ENCODE measurements around the gene TOP1. TPM values are rescaled to one million over a fixed set of nuclear protein-coding genes. Genes with fewer than 3 reads are reported as not detected.
A peak's percentile ranks its signal among the peaks of the same experiment; 100 is the strongest.
"Not testable (repeated sequence)": the region's sequence is repeated elsewhere in the genome, so short reads cannot be mapped to it uniquely, and the experiment has no call there.

TOP1 gene
- total and polyA plus RNA-seq, 3 experiments from 2014 or later, result 15.0 to 103 (median 98.5) TPM

DNA sequence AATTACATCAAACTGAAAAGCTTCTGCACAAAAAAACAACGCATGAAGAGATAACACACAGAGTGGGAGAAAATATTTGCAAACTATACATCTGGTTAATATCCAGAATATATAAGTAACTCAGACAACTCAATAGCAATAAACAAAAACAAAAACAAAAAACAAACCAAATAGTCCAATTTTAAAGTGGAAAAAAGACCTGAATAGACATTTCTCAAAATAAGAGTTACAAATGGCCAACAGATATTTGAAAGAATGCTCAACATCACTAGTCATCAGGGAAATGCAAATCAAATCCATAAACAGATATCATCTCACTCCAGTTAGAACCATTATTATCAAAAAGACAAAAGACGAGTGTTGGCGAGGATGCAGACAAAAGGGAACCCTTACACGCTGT, 28.8 kb upstream of the TOP1 start:
- CTCF ChIA-PET, result no interaction called here
- no peaks in the 10 kb centered on the region for H3K36me3 Mint-ChIP-seq
- no peaks in the 10 kb centered on the region for H3K36me3 ChIP-seq (ENCODE audit: insufficient read depth, low read length)
- H3K27ac ChIP-seq (ENCODE audit: low read depth, low read length), result no peak overlapping the region
- peaks cover 10 to 18% (median 11%) of the 10 kb centered on the region in 3 donors for H3K4me1 Mint-ChIP-seq
- no peak overlapping the region for H3K27ac Mint-ChIP-seq
- no peak overlapping the region for H3K4me3 ChIP-seq (ENCODE audit: low read length)
- H3K9me3 Mint-ChIP-seq, result no peaks in the 10 kb centered on the region
- no peaks in the 10 kb centered on the region for H3K9me3 ChIP-seq (ENCODE audit: low read length)
- no peak for DNase-seq
- POLR2A ChIA-PET, result no interaction called here
- peak overlapping the region in 2 of 7 donors; percentile 24 to 56 for H3K4me3 Mint-ChIP-seq
- peaks cover 13% of the 10 kb centered on the region for H3K4me1 ChIP-seq (ENCODE audit: insufficient read depth, low read length)
- H3K27me3 Mint-ChIP-seq, result no peaks in the 10 kb centered on the region
- H3K27me3 ChIP-seq (ENCODE audit: insufficient read depth, low read length, poor library complexity, severe bottlenecking), result no peaks in the 10 kb centered on the region

DNA sequence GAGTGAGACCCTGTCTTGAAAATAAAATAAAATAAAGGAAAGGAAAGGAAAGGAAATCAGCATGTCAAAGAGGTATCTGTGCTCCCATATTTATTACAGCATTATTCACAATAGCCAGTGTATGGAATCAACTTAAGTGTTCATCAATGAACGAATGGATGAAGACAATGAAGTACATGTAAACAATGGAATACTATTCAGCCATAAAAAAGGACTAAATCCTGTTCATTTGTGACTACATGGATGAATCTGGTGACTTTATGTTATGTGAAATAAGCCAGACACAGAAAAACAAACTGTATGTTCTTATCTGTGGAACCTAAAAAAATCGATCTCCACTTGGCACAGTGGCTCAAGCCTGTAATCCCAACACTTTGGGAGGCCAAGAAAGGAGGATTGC, 28.0 kb upstream of the TOP1 start:
- ChIA-PET CTCF (no interaction called here), POLR2A (no interaction called here)
- H3K4me3 ChIP-seq (ENCODE audit: low read length), result no peak overlapping the region
- no peaks in the 10 kb centered on the region for H3K9me3 Mint-ChIP-seq
- H3K36me3 ChIP-seq (ENCODE audit: insufficient read depth, low read length), result no peaks in the 10 kb centered on the region
- H3K27ac Mint-ChIP-seq, result no peak overlapping the region
- DNase-seq, result no peak
- H3K27ac ChIP-seq (ENCODE audit: low read depth, low read length), result no peak overlapping the region
- no peaks in the 10 kb centered on the region for H3K27me3 ChIP-seq (ENCODE audit: insufficient read depth, low read length, poor library complexity, severe bottlenecking)
- peaks cover 10 to 18% (median 11%) of the 10 kb centered on the region in 3 donors for H3K4me1 Mint-ChIP-seq
- no peaks in the 10 kb centered on the region for H3K9me3 ChIP-seq (ENCODE audit: low read length)
- H3K36me3 Mint-ChIP-seq, result no peaks in the 10 kb centered on the region
- H3K4me3 Mint-ChIP-seq, result no peak overlapping the region
- no peaks in the 10 kb centered on the region for H3K27me3 Mint-ChIP-seq
- H3K4me1 ChIP-seq (ENCODE audit: insufficient read depth, low read length), result peaks cover 13% of the 10 kb centered on the region

DNA sequence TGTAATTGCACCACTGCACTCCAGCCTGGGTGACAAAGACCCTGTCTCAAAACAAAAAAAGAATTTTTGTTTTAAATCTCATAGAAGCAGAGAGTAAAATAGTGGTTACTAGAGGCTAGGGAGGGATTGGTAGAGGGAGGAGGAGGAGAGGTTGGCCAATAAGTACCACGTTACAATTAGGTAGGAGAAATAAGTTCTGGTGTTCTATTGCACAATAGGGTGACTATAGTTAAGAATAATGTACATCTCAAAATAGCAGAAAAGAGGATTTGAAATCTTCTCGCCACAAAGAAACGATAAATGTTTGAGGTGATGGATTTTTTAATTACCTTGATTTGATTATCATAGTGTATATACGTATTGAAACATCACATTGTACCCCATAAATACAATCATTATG, 27.1 kb upstream of the TOP1 start:
- Mint-ChIP-seq H3K4me1 (peaks cover 10 to 18% (median 11%) of the 10 kb centered on the region in 3 donors), H3K9me3 (no peaks in the 10 kb centered on the region), H3K27ac (peak overlapping the region in 2 of 8 donors; percentile 11 to 21), H3K27me3 (no peaks in the 10 kb centered on the region), H3K36me3 (no peaks in the 10 kb centered on the region), H3K4me3 (no peak overlapping the region)
- ChIA-PET POLR2A (no interaction called here), CTCF (interaction anchor here (1.8 kb wide), 1 partner anchor 11 kb away, joined by 9 read pairs; no protein-coding TSS in a partner anchor)
- Histone ChIP-seq H3K9me3 (ENCODE audit: low read length) (no peaks in the 10 kb centered on the region), H3K27ac (ENCODE audit: low read depth, low read length) (no peak overlapping the region), H3K4me3 (ENCODE audit: low read length) (no peak overlapping the region), H3K4me1 (ENCODE audit: insufficient read depth, low read length) (peaks cover 13% of the 10 kb centered on the region), H3K27me3 (ENCODE audit: insufficient read depth, low read length, poor library complexity, severe bottlenecking) (no peaks in the 10 kb centered on the region), H3K36me3 (ENCODE audit: insufficient read depth, low read length) (no peaks in the 10 kb centered on the region)
- no peak for DNase-seq

DNA sequence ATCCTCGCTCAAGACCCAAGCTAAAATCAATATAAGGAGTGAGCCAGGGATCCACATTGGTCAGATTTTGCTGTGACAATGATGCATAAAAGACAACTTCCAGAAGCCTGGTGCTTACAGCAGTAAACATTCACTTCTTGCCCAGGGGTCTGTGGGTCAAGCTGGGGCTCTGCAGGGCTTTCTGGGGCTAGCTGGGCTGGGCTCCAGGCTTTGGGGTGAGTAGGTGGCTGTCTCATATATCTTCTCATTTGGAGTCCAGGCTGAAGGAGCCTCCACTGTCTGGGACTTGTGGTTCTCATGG, 25.8 kb upstream of the TOP1 start:
- no peaks in the 10 kb centered on the region for H3K36me3 ChIP-seq (ENCODE audit: insufficient read depth, low read length)
- no peaks in the 10 kb centered on the region for H3K27me3 ChIP-seq (ENCODE audit: insufficient read depth, low read length, poor library complexity, severe bottlenecking)
- ChIA-PET POLR2A (no interaction called here), CTCF (interaction anchor here (1.4 to 1.8 kb wide), 2 partner anchors 9 to 12 kb away, joined by 3 to 9 read pairs; no protein-coding TSS in a partner anchor)
- no peaks in the 10 kb centered on the region for H3K9me3 Mint-ChIP-seq
- H3K27ac ChIP-seq (ENCODE audit: low read depth, low read length), result peak overlapping the region; percentile 90
- H3K4me1 ChIP-seq (ENCODE audit: insufficient read depth, low read length), result peaks cover 18% of the 10 kb centered on the region
- no peak overlapping the region for H3K4me3 ChIP-seq (ENCODE audit: low read length)
- H3K9me3 ChIP-seq (ENCODE audit: low read length), result no peaks in the 10 kb centered on the region
- H3K36me3 Mint-ChIP-seq, result no peaks in the 10 kb centered on the region
- peaks cover 13 to 22% (median 15%) of the 10 kb centered on the region in 3 donors for H3K4me1 Mint-ChIP-seq
- H3K27ac Mint-ChIP-seq, result peak overlapping the region; percentile 95 to 99 (median 97)
- no peak for DNase-seq
- H3K27me3 Mint-ChIP-seq, result no peaks in the 10 kb centered on the region
- H3K4me3 Mint-ChIP-seq, result peak overlapping the region; percentile 79 to 86 (median 82)

DNA sequence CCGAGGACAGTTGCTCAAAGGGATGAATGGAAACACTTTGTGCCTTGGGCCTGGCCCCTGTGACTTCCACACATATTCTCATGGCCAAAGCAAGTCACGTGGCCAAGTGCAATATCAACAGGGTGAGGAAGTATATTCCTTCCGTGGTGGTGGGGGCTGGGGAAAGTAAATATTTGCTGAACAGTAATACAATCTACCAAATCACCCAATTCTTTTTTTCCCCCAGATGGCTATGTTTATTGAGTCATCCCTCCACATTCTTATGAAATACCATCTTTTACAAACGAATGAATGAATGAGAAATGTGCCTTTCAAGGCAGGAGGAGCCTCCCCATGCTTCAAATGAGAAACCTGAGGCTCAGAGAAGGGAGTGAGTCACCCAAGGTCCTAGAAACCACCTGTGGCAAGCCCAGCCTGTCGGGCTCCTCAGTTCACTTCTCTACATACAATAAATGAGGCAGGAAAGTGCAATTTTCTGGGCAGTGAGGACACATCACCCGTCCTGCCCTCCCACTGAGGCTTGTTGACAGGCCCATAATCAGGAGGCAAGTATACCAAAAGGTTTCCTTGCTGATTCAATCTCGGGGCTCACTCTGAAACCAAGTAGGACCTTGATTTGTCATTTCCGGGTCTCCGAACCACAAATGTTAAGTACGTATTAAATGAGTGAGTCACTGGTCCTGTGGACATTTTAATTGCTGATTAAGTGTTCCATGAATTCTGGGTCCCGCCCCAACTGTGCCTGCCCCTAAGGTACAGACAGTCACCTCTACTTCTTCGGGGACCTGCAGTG, 25.3 kb upstream of the TOP1 start:
- Mint-ChIP-seq H3K4me3 (peak overlapping the region; percentile 79 to 86 (median 82)), H3K36me3 (no peaks in the 10 kb centered on the region), H3K27ac (peak overlapping the region; percentile 95 to 99 (median 97)), H3K4me1 (peaks cover 18 to 27% (median 20%) of the 10 kb centered on the region in 3 donors), H3K9me3 (no peaks in the 10 kb centered on the region), H3K27me3 (no peaks in the 10 kb centered on the region)
- no peaks in the 10 kb centered on the region for H3K36me3 ChIP-seq (ENCODE audit: insufficient read depth, low read length)
- peak overlapping the region; percentile 46 for H3K4me3 ChIP-seq (ENCODE audit: low read length)
- H3K27me3 ChIP-seq (ENCODE audit: insufficient read depth, low read length, poor library complexity, severe bottlenecking), result no peaks in the 10 kb centered on the region
- peaks cover 23% of the 10 kb centered on the region for H3K4me1 ChIP-seq (ENCODE audit: insufficient read depth, low read length)
- DNase-seq, result peak; percentile 23 to 82 (median 57)
- H3K27ac ChIP-seq (ENCODE audit: low read depth, low read length), result peak overlapping the region; percentile 90
- ChIA-PET CTCF (interaction anchor here (1.4 to 1.8 kb wide), 2 partner anchors 10 to 13 kb away, joined by 3 to 9 read pairs; no protein-coding TSS in a partner anchor), POLR2A (no interaction called here)
- H3K9me3 ChIP-seq (ENCODE audit: low read length), result no peaks in the 10 kb centered on the region

DNA sequence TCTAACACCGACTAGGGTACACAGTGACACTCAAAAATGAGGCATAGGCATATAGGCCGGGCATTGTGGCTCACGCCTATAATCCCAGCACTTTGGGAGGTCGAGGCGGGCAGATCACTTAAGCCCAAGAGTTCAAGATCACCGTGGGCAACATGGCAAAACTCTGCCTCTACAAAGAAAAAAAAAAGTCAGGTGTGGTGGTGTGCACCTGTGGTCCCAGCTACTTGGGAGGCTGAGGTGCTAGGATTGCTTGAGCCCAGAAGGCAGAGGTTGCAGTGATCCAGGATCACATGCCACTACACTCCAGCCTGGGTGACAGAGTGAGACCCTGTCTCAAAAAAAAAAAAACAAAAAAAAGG, 24.7 kb upstream of the TOP1 start:
- H3K36me3 Mint-ChIP-seq; H3K27me3 Mint-ChIP-seq; H3K9me3 Mint-ChIP-seq; H3K9me3 ChIP-seq (ENCODE audit: low read length); CTCF ChIA-PET; H3K36me3 ChIP-seq (ENCODE audit: insufficient read depth, low read length); H3K27me3 ChIP-seq (ENCODE audit: insufficient read depth, low read length, poor library complexity, severe bottlenecking); DNase-seq: not testable (repeated sequence)
- Histone ChIP-seq H3K27ac (ENCODE audit: low read depth, low read length) (peak overlapping the region; percentile 90), H3K4me1 (ENCODE audit: insufficient read depth, low read length) (peaks cover 26% of the 10 kb centered on the region), H3K4me3 (ENCODE audit: low read length) (peak overlapping the region; percentile 46)
- POLR2A ChIA-PET, result interaction anchor here (0.7 kb wide), 1 partner anchor 27 kb away, joined by 3 read pairs; no protein-coding TSS in a partner anchor
- Mint-ChIP-seq H3K27ac (peak overlapping the region; percentile 95 to 99 (median 97)), H3K4me3 (peak overlapping the region; percentile 79 to 86 (median 82)), H3K4me1 (peaks cover 20 to 31% (median 23%) of the 10 kb centered on the region in 3 donors)

DNA sequence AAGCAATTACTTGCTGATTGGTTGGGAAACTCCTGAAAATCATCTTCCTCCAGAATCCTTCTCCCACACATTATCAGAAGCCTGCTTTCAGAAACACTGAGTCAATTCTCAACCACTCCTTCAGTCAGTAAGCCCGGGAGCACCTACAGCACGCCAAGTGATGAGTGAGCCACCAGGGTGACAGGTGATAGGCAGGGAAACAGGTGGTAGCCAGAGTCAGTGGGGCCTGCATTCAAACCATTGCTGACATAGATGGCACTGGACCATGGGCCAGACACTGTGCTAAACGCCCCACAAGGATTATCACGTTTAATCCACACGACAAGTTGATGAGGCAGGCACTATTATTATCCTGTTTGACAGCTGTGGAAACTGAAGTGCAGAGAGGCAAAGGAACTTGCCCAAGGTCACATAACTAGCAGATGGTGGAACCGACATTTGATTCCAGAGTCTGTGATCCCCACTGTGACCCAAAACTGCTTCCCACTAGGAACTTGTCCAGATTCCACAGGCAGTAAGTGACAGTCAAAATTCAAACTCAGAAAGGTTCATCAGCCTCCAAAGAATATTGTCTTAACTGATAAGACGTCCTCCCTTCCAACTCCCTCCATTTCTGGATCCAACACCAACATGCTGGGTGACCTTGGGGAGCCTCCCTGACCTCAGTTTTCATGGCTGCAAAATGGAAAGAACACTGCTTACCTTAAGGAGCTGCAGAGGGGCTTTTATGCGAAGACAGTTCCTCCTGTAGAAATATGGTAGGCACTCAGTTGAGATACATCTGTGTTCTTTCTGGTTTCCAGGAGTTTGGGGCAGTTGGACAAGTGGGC, 23.9 kb upstream of the TOP1 start:
- no peak for DNase-seq
- H3K4me3 Mint-ChIP-seq, result no peak overlapping the region
- H3K27ac Mint-ChIP-seq, result peak overlapping the region in 4 of 8 donors; percentile 43 to 98 (median 96)

DNA sequence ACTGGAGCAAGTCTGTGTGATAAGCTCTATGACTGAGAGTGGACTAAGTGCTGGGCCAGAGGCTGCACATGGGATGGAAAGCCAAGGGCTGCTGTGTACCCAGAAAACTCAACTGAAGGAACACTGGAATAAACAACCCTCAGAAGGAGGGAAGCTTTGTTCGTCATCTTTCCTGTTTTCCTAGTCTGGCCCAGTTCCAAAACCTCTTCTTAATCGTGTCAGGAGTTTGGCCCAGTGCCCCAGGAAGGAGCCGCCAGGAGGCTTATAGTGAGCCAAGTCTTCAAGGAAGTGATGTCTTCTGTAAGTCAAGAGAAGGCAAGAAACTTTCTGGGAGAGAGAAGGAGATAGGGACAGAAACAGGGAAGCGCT, 23.3 kb upstream of the TOP1 start:
- H3K36me3 Mint-ChIP-seq, result no peaks in the 10 kb centered on the region
- no peak overlapping the region for H3K4me3 Mint-ChIP-seq
- CTCF ChIA-PET, result interaction anchor here (3.1 kb wide), 1 partner anchor 13 kb away, joined by 21 read pairs; no protein-coding TSS in a partner anchor
- Histone ChIP-seq H3K4me1 (ENCODE audit: insufficient read depth, low read length) (peaks cover 26% of the 10 kb centered on the region), H3K4me3 (ENCODE audit: low read length) (no peak overlapping the region), H3K27me3 (ENCODE audit: insufficient read depth, low read length, poor library complexity, severe bottlenecking) (no peaks in the 10 kb centered on the region), H3K27ac (ENCODE audit: low read depth, low read length) (no peak overlapping the region), H3K9me3 (ENCODE audit: low read length) (no peaks in the 10 kb centered on the region), H3K36me3 (ENCODE audit: insufficient read depth, low read length) (no peaks in the 10 kb centered on the region)
- H3K4me1 Mint-ChIP-seq, result peaks cover 20 to 31% (median 23%) of the 10 kb centered on the region in 3 donors
- peak overlapping the region in 2 of 8 donors; percentile 27 to 52 for H3K27ac Mint-ChIP-seq
- no peaks in the 10 kb centered on the region for H3K9me3 Mint-ChIP-seq
- no peak for DNase-seq
- POLR2A ChIA-PET, result interaction anchor here (1.0 kb wide), 1 partner anchor 14 kb away, joined by 3 read pairs; no protein-coding TSS in a partner anchor
- H3K27me3 Mint-ChIP-seq, result no peaks in the 10 kb centered on the region

More for the DNA sequence above, 23.9 kb upstream of the TOP1 start:
- H3K27me3 Mint-ChIP-seq, result no peaks in the 10 kb centered on the region
- H3K4me1 Mint-ChIP-seq, result peaks cover 20 to 31% (median 23%) of the 10 kb centered on the region in 3 donors
- POLR2A ChIA-PET, result interaction anchor here (0.7 to 1.0 kb wide), 2 partner anchors 14 to 26 kb away, joined by 3 read pairs; no protein-coding TSS in a partner anchor
- no peaks in the 10 kb centered on the region for H3K36me3 Mint-ChIP-seq
- peaks cover 26% of the 10 kb centered on the region for H3K4me1 ChIP-seq (ENCODE audit: insufficient read depth, low read length)
- H3K27ac ChIP-seq (ENCODE audit: low read depth, low read length), result no peak overlapping the region
- H3K36me3 ChIP-seq (ENCODE audit: insufficient read depth, low read length), result no peaks in the 10 kb centered on the region
- H3K9me3 Mint-ChIP-seq, result no peaks in the 10 kb centered on the region
- CTCF ChIA-PET, result interaction anchor here (3.1 kb wide), 1 partner anchor 13 kb away, joined by 21 read pairs; no protein-coding TSS in a partner anchor
- H3K4me3 ChIP-seq (ENCODE audit: low read length), result no peak overlapping the region
- H3K9me3 ChIP-seq (ENCODE audit: low read length), result no peaks in the 10 kb centered on the region
- no peaks in the 10 kb centered on the region for H3K27me3 ChIP-seq (ENCODE audit: insufficient read depth, low read length, poor library complexity, severe bottlenecking)

Data from CD8-positive, alpha-beta memory T cell (primary cell).